ENCODE measurements around the gene CDH5.

CDH5 gene

DNA sequence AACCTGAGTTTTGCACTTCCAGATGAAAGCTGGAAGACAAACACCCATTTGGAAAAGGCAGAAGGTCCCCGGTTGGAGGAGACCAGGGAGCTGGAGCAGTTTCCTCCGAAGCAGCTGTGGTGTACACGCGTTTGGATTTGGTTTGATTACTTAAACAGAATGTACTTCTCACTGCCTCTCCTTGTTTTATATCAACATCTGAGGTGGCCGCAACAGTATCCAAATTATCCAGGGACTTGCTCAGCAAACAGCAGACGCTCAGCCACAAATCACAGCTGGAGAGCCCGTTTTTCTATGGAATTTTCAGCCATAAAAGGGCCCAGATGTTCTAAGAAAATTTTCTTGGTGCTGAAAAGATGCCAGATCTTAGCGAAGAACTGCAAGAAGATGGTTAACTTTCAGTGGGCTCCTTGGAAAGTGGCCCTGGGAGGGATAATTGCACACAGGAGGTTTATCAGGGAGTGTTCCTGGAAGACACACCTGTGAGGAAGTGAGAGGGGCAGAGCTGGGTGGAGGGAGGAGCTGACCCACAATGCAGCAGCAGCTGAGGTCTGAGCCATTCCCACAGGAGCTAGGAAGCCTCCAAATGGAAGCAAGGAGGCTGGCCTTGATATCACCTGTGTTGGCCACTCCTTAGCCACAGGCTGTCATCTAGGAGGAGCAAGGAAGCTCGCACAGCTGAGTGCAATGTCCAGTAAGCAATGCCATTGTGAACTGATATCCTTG lies 28.9 kb upstream of the CDH5 start:
- H3K4me3 ChIP-seq (ENCODE audit: low read length), result no peak overlapping the region
- TF ChIP-seq, protein P1, sequence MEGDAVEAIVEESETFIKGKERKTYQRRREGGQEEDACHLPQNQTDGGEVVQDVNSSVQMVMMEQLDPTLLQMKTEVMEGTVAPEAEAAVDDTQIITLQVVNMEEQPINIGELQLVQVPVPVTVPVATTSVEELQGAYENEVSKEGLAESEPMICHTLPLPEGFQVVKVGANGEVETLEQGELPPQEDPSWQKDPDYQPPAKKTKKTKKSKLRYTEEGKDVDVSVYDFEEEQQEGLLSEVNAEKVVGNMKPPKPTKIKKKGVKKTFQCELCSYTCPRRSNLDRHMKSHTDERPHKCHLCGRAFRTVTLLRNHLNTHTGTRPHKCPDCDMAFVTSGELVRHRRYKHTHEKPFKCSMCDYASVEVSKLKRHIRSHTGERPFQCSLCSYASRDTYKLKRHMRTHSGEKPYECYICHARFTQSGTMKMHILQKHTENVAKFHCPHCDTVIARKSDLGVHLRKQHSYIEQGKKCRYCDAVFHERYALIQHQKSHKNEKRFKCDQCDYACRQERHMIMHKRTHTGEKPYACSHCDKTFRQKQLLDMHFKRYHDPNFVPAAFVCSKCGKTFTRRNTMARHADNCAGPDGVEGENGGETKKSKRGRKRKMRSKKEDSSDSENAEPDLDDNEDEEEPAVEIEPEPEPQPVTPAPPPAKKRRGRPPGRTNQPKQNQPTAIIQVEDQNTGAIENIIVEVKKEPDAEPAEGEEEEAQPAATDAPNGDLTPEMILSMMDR (IDR thresholded peaks at IDR 0.05; ENCODE audit: insufficient read depth, low read depth, low read length, missing control alignments), result no peak
- DNase-seq (ENCODE audit: low read depth), result no peak

DNA sequence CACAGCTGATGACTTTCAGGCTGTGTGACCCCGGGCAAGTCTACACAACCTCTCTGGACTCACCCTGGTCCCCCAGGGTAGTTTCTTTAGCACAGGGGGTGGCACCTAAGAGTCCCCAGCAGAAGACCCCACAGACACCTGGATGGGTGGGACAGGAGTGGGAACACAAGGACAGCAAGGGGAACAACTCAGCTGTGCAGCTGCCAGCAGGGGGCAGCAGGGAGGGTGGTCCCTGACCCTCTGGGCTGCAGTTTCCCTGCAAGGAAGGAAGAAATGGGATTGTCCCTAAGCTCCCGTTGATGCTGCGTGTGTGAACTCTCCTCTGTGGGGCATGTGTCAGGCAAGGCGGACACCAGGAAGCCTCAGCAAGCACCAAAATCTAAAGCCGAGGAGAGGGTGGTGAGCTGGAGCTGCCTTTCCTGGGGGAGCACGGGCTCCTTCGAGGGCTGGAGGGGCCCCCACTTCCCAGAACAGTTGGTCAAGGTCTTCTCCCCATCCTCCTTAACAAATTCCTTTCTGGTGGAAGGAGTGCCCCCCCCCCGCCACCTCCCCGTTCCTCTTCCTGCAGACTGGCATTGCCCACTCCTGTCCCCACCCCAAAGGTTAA lies 24.1 kb upstream of the CDH5 start:
- TF ChIP-seq, protein P1 (IDR thresholded peaks at IDR 0.05; ENCODE audit: insufficient read depth, low read depth, low read length, missing control alignments), result peak; percentile 62
- H3K4me3 ChIP-seq (ENCODE audit: low read length), result no peak overlapping the region
- no peak for DNase-seq (ENCODE audit: low read depth)

GRCh38 chr16:66344533-66345145 lies 21.9 kb upstream of the CDH5 start:
- DNase-seq (ENCODE audit: low read depth), result peak; percentile 66
- TF ChIP-seq, protein P1 (IDR thresholded peaks at IDR 0.05; ENCODE audit: insufficient read depth, low read depth, low read length, missing control alignments), result peak; percentile 77
- no peak overlapping the region for H3K4me3 ChIP-seq (ENCODE audit: low read length)

DNA sequence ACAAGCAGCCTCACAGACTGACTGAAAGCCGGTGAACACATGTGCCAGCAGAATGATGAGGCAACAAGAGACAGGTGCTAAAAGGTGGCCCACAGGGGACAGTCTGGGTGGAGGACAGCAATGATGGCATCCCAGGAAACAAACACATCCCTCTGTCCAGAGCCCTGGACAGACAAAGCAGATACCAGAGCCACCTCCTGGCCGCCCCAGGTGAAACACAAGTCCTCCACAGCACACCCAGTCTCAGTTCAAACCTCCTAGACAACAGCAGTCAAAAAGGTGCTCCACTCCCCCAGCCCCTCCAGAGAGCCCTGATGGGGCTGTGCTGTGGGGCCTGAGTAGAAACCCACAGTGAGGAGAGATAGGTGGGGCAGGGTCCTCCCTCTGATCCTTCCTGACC lies 20.3 kb upstream of the CDH5 start:
- no peak overlapping the region for H3K4me3 ChIP-seq (ENCODE audit: low read length)
- TF ChIP-seq, protein P1 (IDR thresholded peaks at IDR 0.05; ENCODE audit: insufficient read depth, low read depth, low read length, missing control alignments), result no peak
- DNase-seq (ENCODE audit: low read depth), result no peak

GRCh38 chr16:66352304-66352703 lies 14.2 kb upstream of the CDH5 start:
- DNase-seq (ENCODE audit: low read depth), result no peak
- H3K4me3 ChIP-seq (ENCODE audit: low read length), result no peak overlapping the region
- TF ChIP-seq, protein P1 (IDR thresholded peaks at IDR 0.05; ENCODE audit: insufficient read depth, low read depth, low read length, missing control alignments), result no peak

- no peak overlapping the region for H3K4me3 ChIP-seq (ENCODE audit: low read length)
- TF ChIP-seq, protein P1 (IDR thresholded peaks at IDR 0.05; ENCODE audit: insufficient read depth, low read depth, low read length, missing control alignments), result no peak
- no peak for DNase-seq (ENCODE audit: low read depth)
Observed at GRCh38 chr16:66353055-66353454, 13.4 kb upstream of the CDH5 start.

Measured in epithelial cell of esophagus (primary cell).